BLaER1 treated with 17β-estradiol and CSF1 and Interleukin-3, amounts not matched to agents 10 nM and 100 nM (cell line): ENCODE results near the gene ADCK1.

ENCODE experiments used
- H3K27ac ChIP-seq, 11 experiments: shearing (Covaris generic); formaldehyde crosslinking; 2 replicates each; pipeline ENCODE4 v1.8.1; 2022
- H3K27me3 ChIP-seq, 11 experiments: shearing (Covaris generic); formaldehyde crosslinking; 2 replicates each; pipeline ENCODE4 v1.8.1; 2022
- H3K36me3 ChIP-seq, 11 experiments: shearing (Covaris generic); formaldehyde crosslinking; 2 replicates each; pipeline ENCODE4 v1.8.1; 2022
- H3K4me1 ChIP-seq, 10 experiments: shearing (Covaris generic); formaldehyde crosslinking; 2 replicates each; pipeline ENCODE4 v1.8.1; 2022
- H3K4me2 ChIP-seq, 11 experiments: shearing (Covaris generic); formaldehyde crosslinking; 2 replicates each; pipeline ENCODE4 v1.8.1; 2022
- H3K4me3 ChIP-seq, 10 experiments: shearing (Covaris generic); formaldehyde crosslinking; 2 replicates each; pipeline ENCODE4 v1.8.1; 2022
- H3K9ac ChIP-seq, 11 experiments: shearing (Covaris generic); formaldehyde crosslinking; 2 replicates each; pipeline ENCODE4 v1.8.1; 2022
- H3K9me3 ChIP-seq, 11 experiments: shearing (Covaris generic); formaldehyde crosslinking; replicated peaks in 1 of 11; 2 replicates each; pipeline ENCODE4 v1.8.1; 2022
- H4K20me1 ChIP-seq, 11 experiments: shearing (Covaris generic); formaldehyde crosslinking; 2 replicates each; pipeline ENCODE4 v1.8.1; 2022
- Cebpa-rat ChIP-seq, 11 experiments: shearing (Covaris generic); IDR thresholded peaks; 2 replicates each; pipeline ENCODE4 v1.8.1; 2022

ADCK1 gene

DNA sequence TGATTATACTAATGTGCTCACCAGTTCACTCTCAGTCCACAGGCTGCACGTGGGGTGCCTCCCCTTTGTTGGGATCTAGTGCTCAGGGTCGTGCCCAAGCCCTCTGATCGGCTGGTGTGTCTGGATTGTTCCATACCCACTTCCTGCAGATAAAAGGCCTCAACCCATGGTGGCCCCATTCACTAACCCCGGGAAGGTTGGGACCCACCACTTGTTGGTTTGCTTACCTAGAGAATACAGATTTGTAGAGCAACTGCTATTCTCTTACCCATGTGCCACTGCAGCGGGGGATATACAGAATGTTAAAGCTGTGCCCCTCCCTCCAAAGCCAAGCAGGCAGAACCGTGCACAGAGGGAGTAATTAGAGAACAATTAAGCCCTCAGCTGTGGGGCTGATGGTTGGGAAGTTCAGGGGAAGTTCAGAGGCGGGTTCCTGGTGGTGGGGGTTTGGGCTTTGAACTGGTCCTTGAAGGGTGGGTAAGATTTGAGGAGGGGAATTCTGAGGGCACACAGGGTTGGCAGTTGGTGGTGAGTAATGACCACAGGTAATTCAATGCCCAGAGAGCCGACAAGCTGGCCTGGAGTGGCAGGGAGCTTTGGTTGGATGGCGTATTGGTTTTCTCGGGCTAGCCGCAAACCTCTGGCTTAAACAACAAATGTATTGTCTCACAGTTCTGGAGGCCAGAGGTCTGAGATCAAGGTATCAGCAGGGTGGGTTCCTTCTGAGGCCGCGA lies 68.8 kb downstream of the ADCK1 start:
- no peaks in the 10 kb centered on the region for H3K27me3 ChIP-seq
- H3K36me3 ChIP-seq = peaks cover 0 to 47% (median 17%) of the 10 kb centered on the region in 11 experiments; a peak in 13 of 22 replicates
- no peak overlapping the region for H3K9ac ChIP-seq
- H4K20me1 ChIP-seq = no peaks in the 10 kb centered on the region
- H3K4me1 ChIP-seq = peaks cover 0 to 23% (median 12%) of the 10 kb centered on the region in 10 experiments; a peak in 17 of 20 replicates
- no peak overlapping the region for H3K27ac ChIP-seq
- no peak overlapping the region for H3K4me3 ChIP-seq
- H3K4me2 ChIP-seq = peak overlapping the region in 5 of 11 experiments; percentile 1 to 43 (median 28); a peak in 10 of 22 replicates
- H3K9me3 ChIP-seq = peaks cover 22 to 36% (median 32%) of the 10 kb centered on the region in 11 experiments
- no peak for TF ChIP-seq Cebpa-rat (IDR thresholded peaks at IDR 0.05)

GRCh38 chr14:77869340-77869739 lies 69.4 kb downstream of the ADCK1 start:
- peaks cover 0 to 54% (median 21%) of the 10 kb centered on the region in 11 experiments; a peak in 13 of 22 replicates for H3K36me3 ChIP-seq
- H3K27ac ChIP-seq = no peak overlapping the region
- no peak for TF ChIP-seq Cebpa-rat (IDR thresholded peaks at IDR 0.05)
- no peaks in the 10 kb centered on the region for H3K27me3 ChIP-seq
- no peak overlapping the region for H3K4me3 ChIP-seq
- H3K4me2 ChIP-seq = peak overlapping the region in 1 of 11 experiments; percentile 1; a peak in 1 of 22 replicates
- no peaks in the 10 kb centered on the region for H4K20me1 ChIP-seq
- H3K9ac ChIP-seq = no peak overlapping the region
- peaks cover 29 to 42% (median 38%) of the 10 kb centered on the region in 11 experiments for H3K9me3 ChIP-seq
- H3K4me1 ChIP-seq = peaks cover 0 to 16% (median 5%) of the 10 kb centered on the region in 10 experiments; a peak in 13 of 20 replicates

- H3K9me3 ChIP-seq = peaks cover 24 to 39% (median 32%) of the 10 kb centered on the region in 11 experiments
- peaks cover 0 to 13% (median 4%) of the 10 kb centered on the region in 10 experiments; a peak in 7 of 20 replicates for H3K4me1 ChIP-seq
- H3K4me2 ChIP-seq = no peak overlapping the region
- H3K4me3 ChIP-seq = no peak overlapping the region
- H3K27me3 ChIP-seq = no peaks in the 10 kb centered on the region
- no peak overlapping the region for H3K27ac ChIP-seq
- peaks cover 0 to 51% (median 13%) of the 10 kb centered on the region in 11 experiments; a peak in 12 of 22 replicates for H3K36me3 ChIP-seq
- H3K9ac ChIP-seq = no peak overlapping the region
- H4K20me1 ChIP-seq = no peaks in the 10 kb centered on the region
- no peak for TF ChIP-seq Cebpa-rat (IDR thresholded peaks at IDR 0.05)
Measured at GRCh38 chr14:77870646-77871045, 70.7 kb downstream of the ADCK1 start.

DNA sequence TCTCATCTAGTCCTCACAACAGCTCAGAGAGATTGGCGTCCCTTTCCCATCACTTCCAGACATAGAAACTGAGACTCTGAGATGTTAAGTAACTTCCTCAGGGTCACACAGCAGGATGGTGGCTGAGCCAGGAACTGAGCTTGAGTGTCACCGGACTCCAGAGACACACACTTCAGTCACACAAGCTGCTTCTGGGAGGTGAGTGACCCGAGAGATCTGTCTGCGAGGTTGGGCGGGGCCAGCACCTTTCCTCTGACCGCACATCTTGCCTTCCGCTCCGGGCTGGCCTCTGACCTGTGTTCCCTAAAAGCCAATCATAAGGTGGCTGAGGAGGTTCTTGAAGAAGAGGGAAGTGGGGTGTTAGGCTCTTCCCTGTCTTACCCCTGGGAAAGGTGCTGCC lies 72.2 kb downstream of the ADCK1 start:
- no peaks in the 10 kb centered on the region for H3K27me3 ChIP-seq
- no peak for TF ChIP-seq Cebpa-rat (IDR thresholded peaks at IDR 0.05)
- H3K4me1 ChIP-seq = peaks cover 0 to 13% (median 4%) of the 10 kb centered on the region in 10 experiments; a peak in 7 of 20 replicates
- peaks cover 0 to 48% (median 13%) of the 10 kb centered on the region in 11 experiments; a peak in 11 of 22 replicates for H3K36me3 ChIP-seq
- H3K9me3 ChIP-seq = peaks cover 13 to 35% (median 19%) of the 10 kb centered on the region in 11 experiments; a peak in 21 of 22 replicates
- no peak overlapping the region for H3K27ac ChIP-seq
- H3K4me2 ChIP-seq = no peak overlapping the region
- H3K4me3 ChIP-seq = no peak overlapping the region
- no peaks in the 10 kb centered on the region for H4K20me1 ChIP-seq
- no peak overlapping the region for H3K9ac ChIP-seq

GRCh38 chr14:77872983-77873382 lies 73.1 kb downstream of the ADCK1 start:
- no peak overlapping the region for H3K4me3 ChIP-seq
- no peak overlapping the region for H3K4me2 ChIP-seq
- H4K20me1 ChIP-seq = no peaks in the 10 kb centered on the region
- H3K9me3 ChIP-seq = peaks cover 13 to 35% (median 19%) of the 10 kb centered on the region in 11 experiments; a peak in 21 of 22 replicates
- H3K36me3 ChIP-seq = peaks cover 0 to 42% (median 13%) of the 10 kb centered on the region in 11 experiments; a peak in 11 of 22 replicates
- no peak overlapping the region for H3K27ac ChIP-seq
- peaks cover 0 to 13% (median 4%) of the 10 kb centered on the region in 10 experiments; a peak in 7 of 20 replicates for H3K4me1 ChIP-seq
- H3K9ac ChIP-seq = no peak overlapping the region
- H3K27me3 ChIP-seq = no peaks in the 10 kb centered on the region
- no peak for TF ChIP-seq Cebpa-rat (IDR thresholded peaks at IDR 0.05)

DNA sequence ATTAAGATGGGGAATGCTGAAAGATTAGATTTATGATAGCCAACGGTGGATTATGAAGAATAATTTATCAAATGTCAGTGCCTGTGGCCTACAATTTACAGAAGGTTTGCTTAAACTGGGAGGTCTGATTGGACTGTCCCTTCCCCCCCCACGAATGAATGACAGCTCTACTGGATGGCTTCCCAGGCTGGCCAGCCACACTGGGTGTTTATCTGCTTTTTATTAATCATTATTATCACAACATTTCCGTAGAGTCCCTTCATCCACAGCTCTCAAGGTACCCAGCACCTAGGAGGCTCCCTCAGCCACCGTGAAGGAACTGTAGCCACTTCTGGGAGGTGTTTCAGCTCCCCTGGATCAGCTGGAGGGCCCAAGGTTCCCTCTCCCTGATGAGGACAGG lies 78.9 kb downstream of the ADCK1 start:
- Histone ChIP-seq H3K4me1 (peaks cover 19 to 31% (median 24%) of the 10 kb centered on the region in 10 experiments), H3K4me2 (no peak overlapping the region), H4K20me1 (no peaks in the 10 kb centered on the region; a peak in 1 of 22 replicates), H3K27ac (no peak overlapping the region), H3K9me3 (peaks cover 5 to 22% (median 8%) of the 10 kb centered on the region in 11 experiments; a peak in 21 of 22 replicates), H3K27me3 (no peaks in the 10 kb centered on the region), H3K36me3 (peaks cover 0 to 18% (median 3%) of the 10 kb centered on the region in 11 experiments; a peak in 10 of 22 replicates), H3K4me3 (no peak overlapping the region), H3K9ac (no peak overlapping the region)
- no peak for TF ChIP-seq Cebpa-rat (IDR thresholded peaks at IDR 0.05)

GRCh38 chr14:77880056-77880455 lies 80.1 kb downstream of the ADCK1 start:
- peaks cover 23 to 41% (median 36%) of the 10 kb centered on the region in 10 experiments for H3K4me1 ChIP-seq
- no peaks in the 10 kb centered on the region; a peak in 1 of 22 replicates for H4K20me1 ChIP-seq
- no peak for TF ChIP-seq Cebpa-rat (IDR thresholded peaks at IDR 0.05)
- H3K9me3 ChIP-seq = peaks cover 0 to 10% (median 0%) of the 10 kb centered on the region in 11 experiments; a peak in 2 of 22 replicates
- H3K9ac ChIP-seq = no peak overlapping the region
- peaks cover 0 to 7% (median 0%) of the 10 kb centered on the region in 11 experiments; a peak in 3 of 22 replicates for H3K36me3 ChIP-seq
- no peak overlapping the region for H3K4me3 ChIP-seq
- H3K27ac ChIP-seq = no peak overlapping the region
- H3K27me3 ChIP-seq = no peaks in the 10 kb centered on the region
- H3K4me2 ChIP-seq = no peak overlapping the region

- Histone ChIP-seq H3K36me3 (peaks cover 0 to 9% (median under 1%) of the 10 kb centered on the region in 11 experiments; a peak in 7 of 22 replicates), H3K9me3 (peaks cover 0 to 3% (median 0%) of the 10 kb centered on the region in 11 experiments; a peak in 2 of 22 replicates), H3K4me1 (peaks cover 23 to 42% (median 36%) of the 10 kb centered on the region in 10 experiments), H3K27ac (peak overlapping the region in 9 of 11 experiments; percentile 40 to 80 (median 56); a peak in 16 of 22 replicates), H3K9ac (peak overlapping the region in 8 of 11 experiments; percentile 17 to 70 (median 55); a peak in 12 of 22 replicates), H3K4me2 (peak overlapping the region; percentile 67 to 96 (median 86)), H3K4me3 (peak overlapping the region in 3 of 10 experiments; percentile 2 to 33 (median 28); a peak in 2 of 20 replicates), H4K20me1 (no peaks in the 10 kb centered on the region; a peak in 1 of 22 replicates), H3K27me3 (no peaks in the 10 kb centered on the region)
- no peak for TF ChIP-seq Cebpa-rat (IDR thresholded peaks at IDR 0.05)
Measured at GRCh38 chr14:77882098-77882497, 82.2 kb downstream of the ADCK1 start.

DNA sequence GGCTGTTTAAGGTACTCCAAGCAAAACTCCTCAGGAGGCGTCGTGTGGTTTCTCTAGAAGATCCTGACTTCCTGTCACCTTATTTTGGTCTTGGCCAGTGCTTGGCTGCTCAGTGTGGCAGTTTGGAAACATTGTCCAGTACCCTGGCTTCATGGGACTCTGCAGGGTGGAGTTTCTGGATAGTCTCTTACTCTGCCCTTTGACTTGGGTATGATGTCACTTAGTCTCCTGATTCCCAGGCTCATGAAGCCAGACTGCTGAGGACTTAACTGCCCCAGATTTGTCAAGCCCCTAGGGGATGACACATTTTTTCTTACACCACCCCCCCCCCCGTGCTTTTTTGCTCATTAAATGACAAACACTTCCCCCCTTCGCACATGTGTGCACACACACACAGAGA lies 82.7 kb downstream of the ADCK1 start:
- Histone ChIP-seq H3K27ac (peak overlapping the region in 9 of 11 experiments; percentile 40 to 80 (median 56); a peak in 18 of 22 replicates), H3K4me1 (peaks cover 23 to 42% (median 36%) of the 10 kb centered on the region in 10 experiments), H3K9me3 (peaks cover 0 to 8% (median under 1%) of the 10 kb centered on the region in 11 experiments; a peak in 9 of 22 replicates), H3K9ac (peak overlapping the region in 10 of 11 experiments; percentile 17 to 70 (median 43); a peak in 17 of 22 replicates), H3K36me3 (peaks cover 0 to 14% (median 5%) of the 10 kb centered on the region in 11 experiments; a peak in 14 of 22 replicates), H3K4me3 (peak overlapping the region in 3 of 10 experiments; percentile 2 to 33 (median 28); a peak in 2 of 20 replicates), H4K20me1 (no peaks in the 10 kb centered on the region; a peak in 1 of 22 replicates), H3K27me3 (no peaks in the 10 kb centered on the region), H3K4me2 (peak overlapping the region; percentile 67 to 96 (median 86))
- no peak for TF ChIP-seq Cebpa-rat (IDR thresholded peaks at IDR 0.05)
